Fibroblast of pulmonary artery (primary cell): Measurements from ENCODE around the gene WFS1.

Experiments used
- DNase-seq: peaks from one replicate; pipeline ENCODE4 v3.0.0-alpha.2; 2010; ENCODE audit warnings: low read depth
- H3K4me3 ChIP-seq: replicated peaks from 2 replicates; pipeline ENCODE4 v1.5.1; 2011; ENCODE audit warnings: low read depth, mild to moderate bottlenecking, control low read depth, low read length, moderate library complexity
- CTCF ChIP-seq: IDR thresholded peaks from 2 replicates; pipeline ENCODE4 v1.5.1; 2011; ENCODE audit warnings: mild to moderate bottlenecking, control low read depth, low read length, inconsistent platforms; ENCODE audit errors: missing control alignments

The WFS1 gene

GRCh38 chr4:6275351-6275750 is 5.7 kb downstream of the WFS1 start:
- no peak overlapping the region for H3K4me3 ChIP-seq
- DNase-seq, result no peak
- TF ChIP-seq CTCF, result no peak

- no peak for TF ChIP-seq CTCF
- DNase-seq, result no peak
- no peak overlapping the region for H3K4me3 ChIP-seq
Measured at GRCh38 chr4:6275898-6276806, 6.5 kb downstream of the WFS1 start.

- TF ChIP-seq CTCF, result no peak
- no peak overlapping the region for H3K4me3 ChIP-seq
- no peak for DNase-seq
Measured at GRCh38 chr4:6277139-6277802, 7.6 kb downstream of the WFS1 start.

- H3K4me3 ChIP-seq, result no peak overlapping the region
- no peak for TF ChIP-seq CTCF
- DNase-seq, result no peak
Measured at GRCh38 chr4:6277935-6278800, 8.5 kb downstream of the WFS1 start.

GRCh38 chr4:6278801-6279197 is 9.1 kb downstream of the WFS1 start:
- no peak overlapping the region for H3K4me3 ChIP-seq
- peak; percentile 62 for DNase-seq

More at GRCh38 chr4:6278801-6279197, 9.1 kb downstream of the WFS1 start:
- TF ChIP-seq CTCF, result no peak
